CD4-positive, alpha-beta T cell treated with Interleukin-12 subunit alpha and Interleukin-12 subunit beta, for 1 hour (primary cell): ENCODE results near the gene RNF8.
"Not testable (repeated sequence)": the region's sequence is repeated elsewhere in the genome, so short reads cannot be mapped to it uniquely, and the experiment has no call there.

Experiments
- DNase-seq: peaks from one replicate; pipeline ENCODE4 v3.0.0-alpha.2; 2020

The RNF8 gene

DNA sequence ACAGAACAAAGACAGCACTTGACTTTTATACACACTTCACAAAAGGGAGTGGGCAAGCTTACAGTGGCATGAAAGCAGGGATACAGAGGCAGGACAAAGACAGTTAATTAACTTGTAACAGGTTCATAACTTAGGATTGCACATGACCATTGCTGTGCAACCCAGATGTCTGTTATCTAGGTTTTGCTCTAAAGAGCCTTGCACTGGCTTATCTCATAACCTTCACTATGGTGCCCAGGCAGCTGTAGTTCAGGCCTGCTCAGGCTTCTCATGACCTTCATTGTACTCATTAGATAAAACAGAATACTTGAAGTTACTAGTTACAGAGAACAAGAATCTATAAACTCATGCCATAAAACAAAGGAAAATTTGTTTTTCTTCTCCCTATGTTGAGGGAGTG, 47.9 kb downstream of the RNF8 start:
- not testable (repeated sequence) for DNase-seq

DNA sequence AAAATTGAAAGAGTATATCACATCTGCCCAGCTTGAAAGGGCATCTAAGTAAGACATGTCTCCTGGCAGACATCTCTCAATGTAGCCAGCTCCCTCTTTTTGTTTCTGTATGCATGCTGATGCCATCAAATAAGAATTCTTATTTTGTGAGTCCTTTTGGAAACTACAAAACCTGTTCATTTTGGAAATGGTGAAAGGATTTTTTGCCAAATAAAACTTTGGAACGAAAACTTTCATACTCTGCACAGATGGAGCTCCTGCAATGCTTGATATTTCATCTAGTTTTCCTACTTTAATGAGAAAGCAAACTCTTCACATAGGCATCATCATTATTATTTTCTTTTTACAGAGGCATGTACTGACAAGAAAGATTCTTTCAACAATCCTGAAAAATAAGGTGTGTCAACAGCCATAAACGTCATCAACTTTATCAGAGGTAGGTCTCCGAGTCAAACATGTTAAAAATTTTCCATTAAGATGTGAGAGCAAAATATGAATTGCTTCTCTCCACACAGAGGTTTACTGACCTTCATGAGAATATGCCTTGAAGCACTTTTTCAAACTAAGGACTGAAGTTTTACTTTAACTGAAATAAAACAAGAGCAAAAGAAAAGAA, 53.1 kb downstream of the RNF8 start:
- no peak for DNase-seq

GRCh38 chr6:37407948-37408347, 54.2 kb downstream of the RNF8 start:
- DNase-seq, result no peak

DNA sequence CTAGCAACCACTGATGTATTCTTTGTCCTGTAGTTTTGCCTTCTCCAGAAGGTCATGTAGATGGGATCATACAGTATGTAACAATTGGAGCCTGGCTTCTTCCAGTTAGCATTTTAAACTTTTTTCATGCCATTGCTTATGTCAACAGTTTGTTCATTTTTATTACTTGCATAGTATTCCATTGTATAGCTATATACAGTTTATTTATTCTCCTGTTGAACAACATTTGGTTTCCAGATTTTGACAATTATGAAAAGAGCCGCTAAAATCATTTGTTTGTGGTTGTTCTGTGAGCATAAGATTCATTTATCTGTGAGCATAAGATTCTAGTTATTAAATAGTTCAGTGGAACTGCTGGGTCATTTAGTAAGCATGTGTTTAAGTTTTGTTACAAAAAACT, 55.7 kb downstream of the RNF8 start:
- DNase-seq, result no peak

GRCh38 chr6:37417393-37417792, 63.6 kb downstream of the RNF8 start:
- no peak for DNase-seq

DNA sequence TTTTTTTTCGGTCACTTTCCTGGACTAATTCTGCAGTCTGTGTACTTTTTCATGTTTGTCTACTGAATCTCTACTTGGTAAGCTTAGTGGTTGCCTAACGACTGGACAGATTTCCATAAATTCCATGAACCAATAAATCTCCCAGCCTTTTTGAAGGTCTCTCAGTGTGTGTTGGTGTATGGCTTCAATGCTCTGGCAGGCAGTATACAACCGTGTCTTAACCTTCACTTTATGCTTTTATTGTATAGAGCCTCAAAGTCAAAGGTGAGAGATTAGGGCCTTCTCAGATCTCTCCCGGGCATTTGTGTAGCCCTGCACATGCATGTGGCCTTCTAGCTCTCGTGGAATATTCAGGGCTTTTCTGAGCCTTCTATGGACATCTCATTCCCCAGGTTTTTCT, 64.9 kb downstream of the RNF8 start:
- DNase-seq, result no peak

DNA sequence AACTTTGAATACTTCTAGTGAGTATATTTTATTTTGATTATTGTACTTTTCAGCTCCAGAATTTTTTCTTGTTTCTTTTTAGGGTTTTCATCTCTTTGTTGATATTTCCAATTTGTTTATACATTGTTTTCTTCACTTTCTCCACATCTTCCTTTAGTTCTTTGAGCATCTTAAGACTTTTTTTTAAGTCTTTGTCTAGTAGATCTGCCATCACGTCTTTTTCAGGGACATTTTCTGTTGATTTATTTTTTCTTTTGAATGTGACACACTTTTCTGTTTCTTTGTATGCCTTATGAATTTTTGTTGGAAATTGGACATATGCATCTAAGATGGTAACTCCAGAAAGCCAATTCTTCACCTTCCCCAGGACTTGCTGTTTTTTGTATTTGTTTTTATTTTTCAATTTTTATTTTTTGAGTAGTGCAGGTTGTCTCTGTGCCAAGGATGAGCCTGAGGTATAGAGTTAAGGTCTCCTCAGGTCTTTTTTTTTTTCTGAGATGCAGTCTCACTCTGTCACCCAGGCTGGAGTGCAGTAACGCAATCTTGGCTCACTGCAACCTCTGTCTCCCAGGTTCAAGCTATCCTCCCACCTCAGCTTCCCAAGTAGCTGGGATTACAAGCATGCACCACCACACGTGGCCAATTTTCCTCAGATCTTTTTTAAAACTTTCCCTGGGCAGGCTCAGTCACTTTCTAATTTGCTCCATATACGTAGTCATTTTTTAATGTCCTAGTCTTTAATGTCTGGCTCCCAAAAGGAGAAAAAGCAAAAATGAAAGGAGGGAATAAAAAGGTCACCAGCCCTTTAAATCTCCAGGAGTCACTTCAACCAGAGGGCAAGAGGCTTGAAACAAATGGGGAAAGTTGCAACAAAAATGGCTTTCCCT, 72.5 kb downstream of the RNF8 start:
- DNase-seq, result no peak

DNA sequence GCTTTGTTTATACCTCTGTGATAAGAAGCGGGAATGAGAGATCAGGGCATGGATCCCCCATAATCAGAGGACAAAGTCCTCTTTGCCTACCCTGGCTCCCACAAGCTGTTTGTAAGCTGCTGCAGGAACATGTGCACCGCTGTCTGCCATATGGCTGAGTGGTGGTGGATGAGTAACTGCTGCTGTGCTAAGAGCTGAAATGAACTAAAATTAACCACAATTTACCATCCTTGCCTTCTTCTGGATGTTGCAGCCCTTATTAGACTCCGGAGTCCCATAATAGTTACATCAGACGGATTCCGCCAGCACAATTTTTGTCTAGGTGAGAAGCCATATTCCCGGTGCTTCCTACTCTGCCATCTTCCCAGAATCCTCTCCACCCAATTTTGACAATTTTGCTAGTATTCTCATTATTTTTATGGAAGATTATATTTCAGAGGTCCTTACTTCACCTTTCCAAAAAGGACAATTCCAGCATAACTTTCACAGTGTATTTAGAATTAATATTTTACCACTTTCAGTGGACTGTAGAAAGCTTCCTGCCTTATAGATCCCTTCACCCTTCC, 73.2 kb downstream of the RNF8 start:
- DNase-seq, result no peak

- no peak for DNase-seq
Measured at GRCh38 chr6:37429352-37429750, 75.6 kb downstream of the RNF8 start.

GRCh38 chr6:37432590-37432915, 78.8 kb downstream of the RNF8 start:
- DNase-seq, result no peak

DNA sequence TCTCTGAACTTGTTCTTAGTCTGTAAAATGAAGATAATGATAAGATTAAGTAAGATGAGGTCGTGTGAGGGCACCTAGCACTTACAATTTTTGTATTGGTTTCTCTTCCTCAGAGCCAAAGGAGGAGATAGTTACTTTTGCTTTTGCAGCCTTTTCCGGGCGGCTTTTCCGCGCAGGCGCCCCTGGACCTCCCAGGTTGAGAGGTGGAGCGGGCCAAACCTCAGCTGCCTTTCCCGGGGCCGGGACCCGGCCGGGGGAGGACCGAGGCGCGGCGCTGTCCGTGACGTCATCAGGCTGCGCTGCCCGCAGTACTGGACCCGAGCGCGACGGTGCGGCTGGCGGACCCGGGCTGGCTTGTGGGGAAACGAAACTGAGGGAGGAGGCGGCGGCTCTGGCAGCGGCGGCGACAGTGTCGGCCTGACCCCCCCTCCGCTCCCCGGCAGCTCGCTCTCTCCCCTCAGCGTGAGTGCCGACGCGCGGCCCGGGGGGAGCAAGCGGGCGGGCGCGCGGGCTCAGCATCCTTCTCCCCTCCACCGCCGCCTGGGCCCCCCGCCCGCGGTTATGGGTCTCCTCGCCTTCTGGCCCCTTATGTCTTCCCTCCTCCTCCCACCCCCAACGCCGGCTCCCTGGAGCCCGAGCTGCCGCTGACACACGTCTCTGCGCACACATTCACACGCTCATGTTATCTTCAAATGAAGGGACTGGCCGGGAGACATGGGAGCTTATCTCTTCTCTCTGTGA, 79.3 kb downstream of the RNF8 start, which contains the start of gene CMTR1:
Gene CMTR1, plus strand, starts transcription at position 306 of the 741 bp plus-strand sequence. CDS start 2,409 bp downstream, outside the sequence.
- peak; percentile 98 for DNase-seq

- peak; percentile 47 for DNase-seq
Measured at GRCh38 chr6:37433657-37434271, 80.0 kb downstream of the RNF8 start.

DNA sequence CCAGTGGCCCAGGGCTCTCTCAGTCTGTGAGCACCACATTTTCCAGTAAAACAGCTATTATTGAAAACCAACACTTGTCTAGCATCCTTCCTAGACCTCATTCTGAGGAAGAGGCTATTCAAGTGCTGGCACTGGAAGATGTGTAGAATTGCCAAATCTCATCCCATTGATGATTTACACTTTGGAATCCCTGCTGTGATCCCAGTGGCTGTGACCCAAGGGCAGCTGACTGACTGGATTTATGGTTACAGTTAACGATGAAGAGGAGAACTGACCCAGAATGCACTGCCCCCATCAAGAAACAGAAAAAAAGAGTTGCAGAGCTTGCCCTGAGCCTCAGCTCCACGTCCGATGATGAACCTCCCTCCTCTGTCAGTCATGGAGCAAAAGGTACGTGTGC, 81.6 kb downstream of the RNF8 start:
- DNase-seq, result no peak

DNA sequence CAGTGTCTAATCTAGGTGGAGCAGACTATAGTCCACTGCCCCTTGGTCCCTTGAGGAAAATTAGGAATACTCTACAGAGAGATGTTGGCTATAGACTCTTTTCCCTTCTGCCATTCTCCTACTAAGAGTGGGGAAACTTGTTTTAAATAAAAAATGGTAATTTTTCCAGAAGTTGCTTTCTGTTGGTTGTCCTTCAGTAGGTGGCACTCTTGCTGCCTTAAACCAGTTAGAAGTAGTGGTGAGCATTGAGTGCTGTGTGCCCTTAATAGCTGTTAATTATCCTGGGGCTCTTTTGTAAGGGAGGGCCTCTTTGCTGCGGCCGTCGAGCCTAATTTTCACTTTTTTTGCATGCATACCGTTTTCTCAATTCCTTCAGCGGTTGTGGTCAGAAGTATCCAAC, 82.0 kb downstream of the RNF8 start:
- no peak for DNase-seq

- DNase-seq, result no peak
Measured at GRCh38 chr6:37438930-37439329, 85.1 kb downstream of the RNF8 start.

- DNase-seq, result no peak
Measured at GRCh38 chr6:37441651-37442050, 87.9 kb downstream of the RNF8 start.

DNA sequence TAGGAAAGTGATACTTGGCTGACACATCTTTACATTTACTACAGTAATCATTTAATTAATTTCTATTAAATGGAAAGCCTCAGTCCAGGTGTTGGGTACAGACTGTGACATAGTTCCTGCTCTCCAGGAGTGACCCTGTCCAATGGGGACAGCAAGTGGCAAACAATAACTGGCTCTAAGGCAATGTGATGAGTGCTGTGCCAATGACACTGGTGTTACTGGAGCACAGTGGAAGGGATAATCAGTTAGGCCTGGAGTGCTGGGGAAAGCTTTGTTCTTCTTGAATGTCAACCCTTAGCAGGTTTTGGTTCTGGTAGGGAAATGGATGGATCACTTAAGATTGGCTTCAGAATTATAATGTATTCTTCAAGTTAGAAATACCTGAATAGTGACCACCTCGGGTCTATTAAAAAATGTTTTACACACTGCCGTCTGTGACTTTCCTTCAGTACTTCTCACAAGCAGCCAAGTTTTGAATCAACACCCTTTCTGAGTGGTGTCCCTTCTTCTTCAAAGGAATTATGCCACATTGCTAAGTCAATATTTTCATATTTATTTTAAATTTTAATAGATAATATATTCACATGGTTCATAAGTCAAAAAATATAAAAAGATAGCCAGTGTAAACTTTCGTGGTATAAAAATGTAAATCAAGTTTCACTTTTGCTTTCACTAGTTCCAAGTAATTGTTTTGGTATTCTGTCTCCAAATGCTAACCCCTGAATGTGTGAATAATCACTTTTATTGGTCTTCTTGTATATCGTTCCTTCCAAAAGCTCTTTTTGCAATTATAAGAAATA, 88.8 kb downstream of the RNF8 start:
- DNase-seq, result peak; percentile 13

GRCh38 chr6:37443216-37443542, 89.4 kb downstream of the RNF8 start:
- DNase-seq, result not testable (repeated sequence)
